WTC11 (cell line): ENCODE results near the gene ZDHHC11.

Experiments used
- KAT7 ChIP-seq: sonication (generic); formaldehyde crosslinking; IDR thresholded peaks from 2 replicates; pipeline ENCODE4 v1.8.1; 2023; ENCODE audit warnings: missing genetic modification reagents, mild to moderate bottlenecking, borderline replicate concordance
- TF ChIP-seq, protein P1 (sequence below): fragments of 200-600 bp; IDR thresholded peaks from 2 replicates; pipeline ENCODE4 v1.8.0; 2022; ENCODE audit warnings: antibody characterized with exemption
- TF ChIP-seq, protein P2 (sequence below): sonication (generic); formaldehyde crosslinking; IDR thresholded peaks from 2 replicates; pipeline ENCODE4 v1.8.0; 2022; ENCODE audit warnings: mild to moderate bottlenecking, missing genetic modification reagents

DNA sequence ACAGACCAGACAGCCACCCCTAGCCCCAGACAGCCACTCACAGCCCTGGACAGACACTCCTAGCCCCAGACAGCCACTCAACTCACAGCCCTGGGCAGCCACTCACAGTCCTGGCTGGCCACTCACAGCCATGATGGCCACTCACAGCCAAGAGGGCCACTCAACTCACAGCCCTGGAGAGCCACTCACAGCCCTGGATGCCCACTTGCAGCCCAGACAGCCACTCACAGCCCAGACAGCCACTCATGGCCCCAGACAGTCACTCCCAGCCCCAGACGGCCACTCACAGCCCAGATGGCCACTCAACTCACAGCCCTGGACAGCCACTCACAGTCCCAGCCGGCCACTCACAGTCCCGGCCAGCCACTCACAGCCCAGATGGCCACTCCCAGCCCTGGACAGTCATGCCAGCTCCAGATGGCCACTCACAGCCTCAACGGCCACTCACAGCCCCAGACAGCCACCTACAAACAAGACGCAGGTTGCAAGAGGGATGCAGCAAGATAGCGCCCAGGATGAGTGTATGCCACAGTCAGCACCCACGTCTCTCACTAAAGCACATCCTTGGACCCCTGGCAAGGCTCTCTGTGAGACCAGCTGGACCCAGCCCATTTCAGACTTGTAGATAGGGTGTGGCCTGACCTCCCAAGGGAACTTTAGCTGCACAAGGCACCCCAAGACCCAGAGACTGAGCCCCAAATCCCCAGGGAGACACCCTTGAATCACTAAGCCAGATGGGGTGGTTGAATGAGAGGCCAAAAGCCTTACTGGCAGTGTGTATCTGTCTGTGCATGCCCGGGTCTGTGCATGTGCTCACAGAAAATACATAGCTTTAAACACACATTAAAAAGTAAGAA is 88.7 kb downstream of the ZDHHC11 start:
- TF ChIP-seq, protein P1, sequence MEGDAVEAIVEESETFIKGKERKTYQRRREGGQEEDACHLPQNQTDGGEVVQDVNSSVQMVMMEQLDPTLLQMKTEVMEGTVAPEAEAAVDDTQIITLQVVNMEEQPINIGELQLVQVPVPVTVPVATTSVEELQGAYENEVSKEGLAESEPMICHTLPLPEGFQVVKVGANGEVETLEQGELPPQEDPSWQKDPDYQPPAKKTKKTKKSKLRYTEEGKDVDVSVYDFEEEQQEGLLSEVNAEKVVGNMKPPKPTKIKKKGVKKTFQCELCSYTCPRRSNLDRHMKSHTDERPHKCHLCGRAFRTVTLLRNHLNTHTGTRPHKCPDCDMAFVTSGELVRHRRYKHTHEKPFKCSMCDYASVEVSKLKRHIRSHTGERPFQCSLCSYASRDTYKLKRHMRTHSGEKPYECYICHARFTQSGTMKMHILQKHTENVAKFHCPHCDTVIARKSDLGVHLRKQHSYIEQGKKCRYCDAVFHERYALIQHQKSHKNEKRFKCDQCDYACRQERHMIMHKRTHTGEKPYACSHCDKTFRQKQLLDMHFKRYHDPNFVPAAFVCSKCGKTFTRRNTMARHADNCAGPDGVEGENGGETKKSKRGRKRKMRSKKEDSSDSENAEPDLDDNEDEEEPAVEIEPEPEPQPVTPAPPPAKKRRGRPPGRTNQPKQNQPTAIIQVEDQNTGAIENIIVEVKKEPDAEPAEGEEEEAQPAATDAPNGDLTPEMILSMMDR, result no peak
- TF ChIP-seq, protein P2, sequence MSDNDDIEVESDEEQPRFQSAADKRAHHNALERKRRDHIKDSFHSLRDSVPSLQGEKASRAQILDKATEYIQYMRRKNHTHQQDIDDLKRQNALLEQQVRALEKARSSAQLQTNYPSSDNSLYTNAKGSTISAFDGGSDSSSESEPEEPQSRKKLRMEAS (CRISPR knock-in tag), result no peak
- no peak for TF ChIP-seq KAT7 (CRISPR knock-in tag)
